GM19455 (cell line): Measurements from ENCODE around the gene TFDP2.
"Not testable (repeated sequence)": the region's sequence is repeated elsewhere in the genome, so short reads cannot be mapped to it uniquely, and the experiment has no call there.

Experiments
- ATAC-seq: cut with Tn5 transposase; IDR thresholded peaks from one replicate; pipeline ENCODE4 v1.9.1; 2021; ENCODE audit not compliant: unreplicated experiment

Gene TFDP2

DNA sequence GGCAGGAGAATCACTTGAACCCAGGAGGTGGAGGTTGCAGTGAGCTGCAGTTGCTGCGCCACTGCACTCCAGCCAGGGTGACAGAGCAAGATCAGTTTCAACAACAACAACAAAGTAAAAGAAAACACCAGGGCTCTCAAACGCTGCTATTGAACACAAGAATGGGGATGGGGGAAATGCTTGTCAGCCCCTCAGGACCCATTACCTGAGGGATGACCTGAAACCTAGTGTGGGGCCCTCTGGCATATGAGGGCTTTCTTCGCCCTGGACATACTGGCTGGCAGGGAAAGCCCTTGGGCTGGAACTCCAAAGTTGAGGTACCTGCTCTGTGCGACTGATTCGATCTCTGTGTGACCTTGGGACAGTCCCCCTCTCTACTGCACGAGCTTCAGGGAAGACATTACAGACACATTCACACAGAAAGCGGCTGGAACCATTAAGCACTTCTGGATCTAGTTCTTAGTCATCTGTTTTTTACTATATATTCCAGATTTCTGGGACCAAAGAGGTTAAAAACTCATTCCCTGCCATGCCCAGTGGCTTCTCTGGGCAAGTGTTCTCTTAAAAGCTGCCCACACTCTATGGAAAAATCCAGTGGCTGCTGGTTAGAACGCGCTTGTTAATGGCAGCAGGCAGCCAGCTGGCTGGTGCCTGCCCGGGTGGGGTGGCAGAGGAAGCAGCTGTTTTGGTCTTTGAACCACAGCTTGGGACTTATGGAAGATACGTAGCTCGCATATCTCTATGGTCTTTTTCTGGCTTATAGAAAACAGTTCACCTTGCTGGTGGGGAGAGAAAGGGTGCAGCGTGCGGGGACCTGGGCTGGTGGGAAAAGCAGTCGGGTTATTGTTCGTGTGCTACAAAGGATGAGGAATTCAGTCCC, 215.7 kb downstream of the TFDP2 start:
- no peak for ATAC-seq

DNA sequence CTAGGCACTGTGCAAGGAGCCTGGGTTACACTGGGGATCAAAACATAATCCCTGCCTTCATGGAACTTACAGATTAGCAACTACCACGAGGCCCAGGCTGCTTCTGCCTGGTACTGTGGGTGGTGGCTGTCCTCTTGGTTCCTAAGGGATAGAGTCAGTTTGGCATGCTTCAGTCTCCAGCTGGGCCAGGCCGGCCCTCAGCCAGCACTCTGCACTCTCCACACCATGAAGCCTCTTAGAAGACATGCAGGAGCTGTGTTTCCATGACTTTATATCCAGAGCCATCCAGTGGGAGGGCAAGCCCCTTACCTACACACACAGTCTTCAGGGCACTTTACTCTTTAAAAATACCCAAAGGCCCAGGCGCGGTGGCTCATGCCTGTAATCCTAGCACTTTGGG, 218.5 kb downstream of the TFDP2 start:
- ATAC-seq: no peak

DNA sequence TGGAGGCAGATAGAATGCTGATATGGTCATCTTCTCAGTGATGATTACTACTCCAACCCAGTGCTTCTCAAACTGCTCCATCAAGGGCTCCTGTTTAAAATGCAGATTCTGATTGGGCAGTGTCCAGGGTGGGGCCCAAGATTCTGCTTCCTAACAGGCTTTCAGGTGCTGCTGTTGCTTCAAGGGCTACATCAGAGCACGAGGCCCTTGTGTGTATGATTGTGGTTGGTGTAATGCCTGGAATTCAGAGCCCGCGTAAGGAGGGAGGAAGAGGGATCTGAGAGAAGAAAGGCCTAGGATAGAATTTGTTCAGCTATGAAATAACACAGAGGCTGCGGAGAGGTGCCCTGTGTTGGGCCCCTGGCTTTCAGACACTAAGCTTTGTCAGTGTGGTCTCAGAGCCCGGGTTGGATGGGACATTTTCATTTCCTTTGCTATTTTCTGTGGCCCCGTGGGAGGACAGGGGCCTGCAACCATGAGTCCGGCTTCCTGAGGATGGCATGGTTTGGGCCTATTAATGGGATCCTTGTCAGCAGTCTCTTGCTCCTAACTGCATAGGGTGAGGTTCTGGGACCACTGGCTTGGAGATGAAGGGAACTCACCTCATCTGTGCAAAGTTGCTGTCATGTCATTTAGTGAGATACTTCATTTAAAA, 219.9 kb downstream of the TFDP2 start:
- no peak for ATAC-seq

- no peak for ATAC-seq
Measured at GRCh38 chr3:141928631-141929270, 220.6 kb downstream of the TFDP2 start.

- no peak for ATAC-seq
Measured at GRCh38 chr3:141926929-141927328, 222.4 kb downstream of the TFDP2 start.

DNA sequence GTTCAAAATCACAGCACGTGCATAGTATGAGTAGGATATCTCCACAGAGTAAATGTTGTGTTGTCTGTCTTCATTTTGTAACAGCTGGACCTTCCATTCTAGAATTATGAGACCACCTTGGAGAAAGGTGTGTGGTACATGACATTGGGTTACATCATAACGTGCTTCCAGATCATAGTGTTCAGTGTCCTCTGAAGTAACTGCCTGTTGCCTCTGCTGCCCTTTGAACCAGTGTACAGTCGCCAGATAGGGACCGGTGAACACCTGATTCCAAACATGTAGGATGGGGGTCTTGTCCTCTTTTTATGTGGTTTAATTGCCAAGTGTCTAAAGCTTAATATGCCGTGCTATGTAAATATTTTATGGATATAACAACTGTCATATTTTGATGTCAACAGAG, 223.7 kb downstream of the TFDP2 start:
- ATAC-seq: not testable (repeated sequence)

DNA sequence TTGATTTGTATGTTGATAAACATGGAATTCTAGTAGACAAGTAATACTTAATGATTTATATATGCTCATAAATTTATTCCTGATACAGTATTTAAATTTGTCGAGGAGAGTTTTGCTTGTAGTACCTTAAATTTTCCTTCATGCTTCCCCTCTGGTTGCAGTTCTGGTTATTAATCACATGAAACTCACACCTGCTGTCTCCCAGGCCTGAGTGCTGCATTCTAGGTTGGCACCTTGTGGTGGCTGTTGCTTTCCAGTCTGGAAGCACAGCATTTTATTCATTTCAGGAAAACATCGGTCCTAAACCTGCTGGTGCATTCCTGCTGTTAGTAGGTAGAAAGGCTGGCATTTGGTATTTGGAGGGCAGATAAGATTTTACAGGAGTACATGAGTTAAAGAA, 228.0 kb downstream of the TFDP2 start:
- ATAC-seq: no peak

- ATAC-seq: no peak
Measured at GRCh38 chr3:141920701-141921100, 228.6 kb downstream of the TFDP2 start.

GRCh38 chr3:141915766-141916165, 233.6 kb downstream of the TFDP2 start:
- no peak for ATAC-seq

- ATAC-seq: no peak
Measured at GRCh38 chr3:141915016-141915415, 234.3 kb downstream of the TFDP2 start.

DNA sequence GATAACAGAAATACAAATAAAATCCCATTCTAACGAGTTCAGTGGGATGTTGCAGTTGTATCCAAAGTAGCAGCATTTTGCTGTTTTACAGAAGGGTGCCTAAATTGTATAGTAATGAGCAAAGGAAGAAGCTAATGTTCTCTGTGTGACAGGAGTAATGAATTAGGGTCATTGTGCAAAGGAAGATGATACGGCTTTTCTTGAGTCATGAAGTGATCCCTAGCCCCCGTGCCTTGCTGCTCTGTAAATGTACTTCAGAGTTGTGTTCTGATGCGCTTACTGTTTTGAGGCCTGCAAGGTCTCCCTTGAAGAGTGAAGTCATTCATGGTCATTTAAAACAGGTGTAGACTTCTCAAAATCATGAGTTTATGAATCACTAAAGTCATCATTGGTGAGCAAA, 235.0 kb downstream of the TFDP2 start:
- ATAC-seq: no peak

- ATAC-seq: no peak
Measured at GRCh38 chr3:141913150-141913811, 236.1 kb downstream of the TFDP2 start.

DNA sequence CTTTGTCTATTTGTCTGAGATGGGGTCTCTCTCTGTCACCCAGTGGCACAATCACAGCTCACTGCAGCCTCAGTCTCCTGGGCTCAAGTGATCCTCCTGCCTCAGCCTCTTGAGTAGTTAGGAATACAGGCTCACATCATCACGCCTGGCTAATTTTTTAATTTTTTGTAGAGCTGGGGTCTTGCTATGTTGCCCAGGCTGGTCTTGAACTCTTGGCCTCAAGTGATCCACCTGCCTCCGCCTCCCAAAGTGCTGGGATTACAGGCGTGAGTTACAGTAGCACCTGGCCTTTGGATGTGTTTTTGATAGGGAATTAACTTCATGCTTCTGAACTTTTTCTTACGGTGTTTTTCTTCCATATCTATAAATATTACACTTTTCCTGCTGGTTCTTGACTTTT, 239.4 kb downstream of the TFDP2 start:
- ATAC-seq: not testable (repeated sequence)

DNA sequence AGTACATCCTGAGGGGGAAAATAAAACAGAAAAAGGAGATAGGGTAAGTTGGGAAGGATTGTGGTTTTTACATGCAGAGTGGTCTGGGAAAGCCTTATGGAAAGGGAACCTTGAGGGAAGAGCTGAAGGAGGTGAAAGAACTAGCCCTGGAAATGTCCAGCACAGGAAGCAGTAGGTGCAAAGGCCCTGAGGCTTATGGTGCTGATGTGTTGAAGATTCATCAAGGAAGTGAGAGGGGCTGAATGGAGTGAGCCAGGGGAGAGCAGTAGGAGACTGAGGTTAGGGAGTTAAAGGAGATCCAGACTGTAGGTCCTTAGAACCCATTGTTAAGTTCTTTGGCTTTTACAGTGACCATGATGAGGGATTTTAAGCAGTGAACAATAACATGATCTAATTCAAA, 239.9 kb downstream of the TFDP2 start:
- no peak for ATAC-seq

GRCh38 chr3:141905129-141905528, 244.2 kb downstream of the TFDP2 start:
- ATAC-seq: no peak

- no peak for ATAC-seq
Measured at GRCh38 chr3:141904203-141904602, 245.1 kb downstream of the TFDP2 start.

DNA sequence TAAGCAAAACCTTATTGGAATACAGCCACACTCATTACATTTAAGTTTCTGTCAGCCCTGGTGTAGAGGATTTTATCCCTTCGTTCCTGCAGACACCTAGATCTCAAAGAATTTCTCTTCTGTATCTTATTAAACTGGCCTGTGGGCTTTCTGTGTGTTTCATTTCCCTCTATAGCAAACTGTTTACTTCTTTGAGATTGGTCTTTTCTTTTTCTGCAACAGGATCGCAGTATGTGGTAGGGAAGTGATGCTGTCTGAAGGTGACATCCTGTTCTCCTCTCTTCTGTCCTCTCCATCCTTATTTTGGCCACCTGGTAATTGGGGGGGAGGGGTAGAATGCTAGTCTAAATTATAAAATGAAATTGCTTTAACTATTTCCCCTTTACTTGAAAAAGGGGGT, 247.4 kb downstream of the TFDP2 start:
- no peak for ATAC-seq

DNA sequence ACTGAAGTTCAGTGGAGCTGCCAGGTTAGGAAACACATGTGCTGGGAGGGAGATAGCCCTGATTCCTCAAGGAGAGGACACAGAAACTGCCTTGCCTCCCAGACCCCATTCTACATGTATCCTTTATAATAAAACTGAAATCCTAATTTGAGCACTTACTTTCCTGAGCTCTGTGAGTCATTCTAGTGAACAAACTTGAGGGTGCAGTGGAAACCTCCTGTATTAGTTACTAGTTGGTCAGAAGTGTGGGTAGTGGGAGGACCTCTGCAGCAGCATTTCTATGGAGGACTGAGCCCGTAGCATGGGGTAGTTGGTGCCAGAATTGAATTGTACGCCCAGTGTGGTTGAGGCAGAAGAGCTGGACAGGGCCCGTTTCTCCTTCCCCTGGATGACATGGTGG, 249.0 kb downstream of the TFDP2 start:
- no peak for ATAC-seq

- no peak for ATAC-seq
Measured at GRCh38 chr3:141898908-141899307, 250.4 kb downstream of the TFDP2 start.

GRCh38 chr3:141895731-141896130, 253.6 kb downstream of the TFDP2 start:
- ATAC-seq: no peak

DNA sequence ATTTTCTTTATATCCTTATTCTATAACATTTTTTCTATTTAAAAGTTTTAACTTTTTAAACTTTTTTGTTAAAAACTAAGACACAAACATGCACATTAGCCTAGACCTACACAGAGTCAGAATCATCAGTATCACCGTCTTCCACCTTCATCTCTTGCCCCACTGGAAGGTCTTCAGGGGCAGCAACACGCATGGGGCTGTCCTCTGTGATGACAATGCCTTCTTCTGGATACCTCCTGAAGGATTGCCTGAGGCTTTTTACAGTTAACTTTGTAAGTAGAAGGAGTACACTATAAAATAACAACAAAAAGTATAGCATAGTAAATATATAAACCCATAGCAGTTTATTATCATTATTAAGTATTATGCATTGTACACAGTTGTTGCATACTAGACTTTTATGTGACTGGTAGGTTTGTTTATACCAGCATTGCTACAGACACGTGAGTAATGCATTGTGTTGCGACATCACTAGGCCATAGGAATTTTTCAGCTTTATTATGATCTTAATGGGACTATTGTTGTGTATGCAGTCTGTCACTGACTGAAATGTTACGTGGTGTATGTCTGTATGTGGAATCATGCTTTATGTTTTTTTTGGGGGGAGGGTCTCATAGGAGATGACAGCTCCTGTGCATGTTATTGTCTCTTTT, 254.7 kb downstream of the TFDP2 start:
- ATAC-seq: no peak
